Kidney tubule cell (primary cell): ENCODE measurements around the gene DMRTA1.
A peak's percentile ranks its signal among the peaks of the same experiment; 100 is the strongest.
"Not testable (repeated sequence)": the region's sequence is repeated elsewhere in the genome, so short reads cannot be mapped to it uniquely, and the experiment has no call there.

Source experiments
- DNase-seq: peaks from one replicate; pipeline ENCODE4 v3.0.0-alpha.2; 2018; ENCODE audit warnings: low spot score

DMRTA1 gene

GRCh38 chr9:22463205-22463604, 16.6 kb downstream of the DMRTA1 start:
- peak; percentile 35 for DNase-seq

- DNase-seq, result peak; percentile 68
Measured at GRCh38 chr9:22469928-22470544, 23.4 kb downstream of the DMRTA1 start.

- DNase-seq, result no peak
Measured at GRCh38 chr9:22481566-22481965, 34.9 kb downstream of the DMRTA1 start.

GRCh38 chr9:22483528-22484070, 37.0 kb downstream of the DMRTA1 start:
- DNase-seq, result no peak

- DNase-seq, result not testable (repeated sequence)
Measured at GRCh38 chr9:22496197-22496596, 49.6 kb downstream of the DMRTA1 start.
